Mononuclear cell (primary cell): Measurements from ENCODE around the gene TMPRSS6. TPM values are rescaled to one million over a fixed set of nuclear protein-coding genes. Genes with fewer than 3 reads are reported as not detected.
"Not testable (repeated sequence)": the region's sequence is repeated elsewhere in the genome, so short reads cannot be mapped to it uniquely, and the experiment has no call there.

Experiments used
- H3K27me3 ChIP-seq: 2 replicates; pipeline ENCODE4 v1.6.0; 2011; ENCODE audit warnings: low read length, control low read depth; ENCODE audit not compliant: insufficient read depth
- H3K4me1 ChIP-seq: 2 replicates; pipeline ENCODE4 v1.5.1; 2011; ENCODE audit warnings: mild to moderate bottlenecking, low read length, control low read depth; ENCODE audit not compliant: insufficient read depth
- H3K4me3 ChIP-seq: 2 replicates; pipeline ENCODE4 v1.5.1; 2011; ENCODE audit warnings: mild to moderate bottlenecking, low read length, moderate library complexity
- H3K9me3 ChIP-seq: 2 replicates; pipeline ENCODE4 v1.5.1; 2011; ENCODE audit warnings: low read depth, mild to moderate bottlenecking, control low read depth, low read length
- total RNA-seq: library from RNA; depleted of rRNA; stranded (reverse); fragments of >200 nt; gene quantifications from one replicate; pipeline ENCODE4 v1.2.3, GENCODE V29; 2012

TMPRSS6 gene
- total RNA-seq, 1 donor = under 0.01 TPM

- no peaks in the 10 kb centered on the region for H3K27me3 ChIP-seq
- peaks cover 31% of the 10 kb centered on the region for H3K4me1 ChIP-seq
- no peaks in the 10 kb centered on the region for H3K9me3 ChIP-seq
- H3K4me3 ChIP-seq = no peak overlapping the region
Measured at GRCh38 chr22:37075822-37076433, 33.6 kb downstream of the TMPRSS6 start.

GRCh38 chr22:37075046-37075445 lies 34.5 kb downstream of the TMPRSS6 start:
- H3K9me3 ChIP-seq = no peaks in the 10 kb centered on the region
- peaks cover 2% of the 10 kb centered on the region for H3K27me3 ChIP-seq
- no peak overlapping the region for H3K4me3 ChIP-seq
- peaks cover 23% of the 10 kb centered on the region for H3K4me1 ChIP-seq

- Histone ChIP-seq H3K27me3 (peaks cover 2% of the 10 kb centered on the region), H3K9me3 (no peaks in the 10 kb centered on the region), H3K4me3 (no peak overlapping the region), H3K4me1 (peaks cover 18% of the 10 kb centered on the region)
Measured at GRCh38 chr22:37074537-37074936, 35.0 kb downstream of the TMPRSS6 start.

GRCh38 chr22:37072673-37073072 lies 36.8 kb downstream of the TMPRSS6 start:
- H3K4me1 ChIP-seq = no peaks in the 10 kb centered on the region
- no peaks in the 10 kb centered on the region for H3K9me3 ChIP-seq
- H3K27me3 ChIP-seq = peaks cover 9% of the 10 kb centered on the region
- H3K4me3 ChIP-seq = no peak overlapping the region

GRCh38 chr22:37071850-37072592 lies 37.5 kb downstream of the TMPRSS6 start:
- not testable (repeated sequence) for H3K4me1 ChIP-seq, H3K27me3 ChIP-seq, H3K4me3 ChIP-seq, H3K9me3 ChIP-seq

GRCh38 chr22:37070744-37071143 lies 38.8 kb downstream of the TMPRSS6 start:
- Histone ChIP-seq H3K27me3 (peaks cover 9% of the 10 kb centered on the region), H3K4me3 (no peak overlapping the region), H3K9me3 (no peaks in the 10 kb centered on the region), H3K4me1 (no peaks in the 10 kb centered on the region)

- Histone ChIP-seq H3K4me1 (no peaks in the 10 kb centered on the region), H3K9me3 (no peaks in the 10 kb centered on the region), H3K4me3 (no peak overlapping the region), H3K27me3 (peaks cover 9% of the 10 kb centered on the region)
Measured at GRCh38 chr22:37070334-37070733, 39.2 kb downstream of the TMPRSS6 start.

- H3K4me3 ChIP-seq = no peak overlapping the region
- no peaks in the 10 kb centered on the region for H3K9me3 ChIP-seq
- H3K27me3 ChIP-seq = peaks cover 9% of the 10 kb centered on the region
- H3K4me1 ChIP-seq = no peaks in the 10 kb centered on the region
Measured at GRCh38 chr22:37069719-37070118, 39.8 kb downstream of the TMPRSS6 start.

GRCh38 chr22:37069319-37069718 lies 40.2 kb downstream of the TMPRSS6 start:
- H3K27me3 ChIP-seq = peaks cover 9% of the 10 kb centered on the region
- H3K4me1 ChIP-seq = no peaks in the 10 kb centered on the region
- H3K9me3 ChIP-seq = no peaks in the 10 kb centered on the region
- no peak overlapping the region for H3K4me3 ChIP-seq

- peaks cover 9% of the 10 kb centered on the region for H3K27me3 ChIP-seq
- H3K4me1 ChIP-seq = no peaks in the 10 kb centered on the region
- H3K9me3 ChIP-seq = no peaks in the 10 kb centered on the region
- H3K4me3 ChIP-seq = no peak overlapping the region
Measured at GRCh38 chr22:37068859-37069258, 40.7 kb downstream of the TMPRSS6 start.

GRCh38 chr22:37067428-37067827 lies 42.1 kb downstream of the TMPRSS6 start:
- Histone ChIP-seq H3K4me1 (no peaks in the 10 kb centered on the region), H3K9me3 (no peaks in the 10 kb centered on the region), H3K27me3 (peaks cover 9% of the 10 kb centered on the region), H3K4me3 (no peak overlapping the region)

- peaks cover 9% of the 10 kb centered on the region for H3K27me3 ChIP-seq
- H3K4me1 ChIP-seq = no peaks in the 10 kb centered on the region
- H3K4me3 ChIP-seq = no peak overlapping the region
- no peaks in the 10 kb centered on the region for H3K9me3 ChIP-seq
Measured at GRCh38 chr22:37065961-37066360, 43.6 kb downstream of the TMPRSS6 start.

GRCh38 chr22:37065180-37065579 lies 44.3 kb downstream of the TMPRSS6 start:
- Histone ChIP-seq H3K4me3 (no peak overlapping the region), H3K27me3 (peaks cover 8% of the 10 kb centered on the region), H3K4me1 (no peaks in the 10 kb centered on the region), H3K9me3 (no peaks in the 10 kb centered on the region)

GRCh38 chr22:37064553-37064952 lies 45.0 kb downstream of the TMPRSS6 start:
- Histone ChIP-seq H3K4me1 (no peaks in the 10 kb centered on the region), H3K4me3 (no peak overlapping the region), H3K9me3 (no peaks in the 10 kb centered on the region), H3K27me3 (peaks cover 7% of the 10 kb centered on the region)

- H3K9me3 ChIP-seq = no peaks in the 10 kb centered on the region
- H3K27me3 ChIP-seq = peaks cover 4% of the 10 kb centered on the region
- H3K4me1 ChIP-seq = no peaks in the 10 kb centered on the region
- H3K4me3 ChIP-seq = no peak overlapping the region
Measured at GRCh38 chr22:37063431-37064420, 45.8 kb downstream of the TMPRSS6 start.
